ENCODE measurements around the gene LCK. TPM values are rescaled to one million over a fixed set of nuclear protein-coding genes. Genes with fewer than 3 reads are reported as not detected.
A peak's percentile ranks its signal among the peaks of the same experiment; 100 is the strongest.

Gene LCK
- total and polyA plus RNA-seq, 9 of the 15 experiments (the other 6 are each of a cell fraction or from before 2014, with no cell fraction given) = 0.04 to 0.47 (median 0.13) TPM; not detected in 6

- H3K36me3 ChIP-seq (ENCODE audit: control insufficient read depth, insufficient read depth, low read length) = no peaks in the 10 kb centered on the region
- H3K4me3 ChIP-seq = no peak overlapping the region
- FAIRE-seq = no peak
- H3K27ac ChIP-seq (ENCODE audit: extremely low read depth, low read depth, low read length) = no peak overlapping the region
- H3K79me2 ChIP-seq (ENCODE audit: control insufficient read depth, insufficient read depth, low read length) = no peaks in the 10 kb centered on the region
- peak in 3 of 4 experiments; percentile 51 to 60 (median 56) for DNase-seq (ENCODE audit: extremely low read depth in 1 of 4, low spot score in 3 of 4)
- in situ Hi-C loops (cut with MboI) (no loop called here), intact Hi-C loops (cut with micrococcal nuclease) (loop anchor here (5.0 kb wide), 1 partner anchor 43 kb away; the partner anchor contains the start of genes DCDC2B and IQCC)
- no peaks in the 10 kb centered on the region for H4K20me1 ChIP-seq (replicated peaks; ENCODE audit: control insufficient read depth, insufficient read depth, low read length)
- WGBS (ENCODE audit: insufficient coverage, low coverage, missing lambda C conversion rate) = 37% methylated on average over 9 of the region's 9 CpGs
- TF ChIP-seq ZNF121 (CRISPR knock-in tag; conservative IDR thresholded peaks at IDR 0.05) (no peak), CBFA2T3 (IDR thresholded peaks at IDR 0.05) (0 out of 2 replicates have a peak, but pooled peaks have one; percentile 23), NRF1 (conservative IDR thresholded peaks at IDR 0.05 in 1 of 2, IDR thresholded peaks at IDR 0.05 in 1 of 2) (no peak), CBFA2T2 (conservative IDR thresholded peaks at IDR 0.05) (0 out of 2 replicates have a peak, but pooled peaks have one; percentile 10), ELF4 (CRISPR knock-in tag; IDR thresholded peaks at IDR 0.05) (no peak), ZNF518B (CRISPR knock-in tag; IDR thresholded peaks at IDR 0.05) (no peak), PRPF4 (IDR thresholded peaks at IDR 0.05; ENCODE audit: insufficient read depth, low read depth, low read length, poor library complexity, severe bottlenecking) (no peak), NFIC (IDR thresholded peaks at IDR 0.05) (no peak), SMAD4 (CRISPR knock-in tag; conservative IDR thresholded peaks at IDR 0.05) (no peak), CREM (IDR thresholded peaks at IDR 0.05; ENCODE audit: low read depth) (peak; percentile 51; the same call in 1 of the 2 replicates), PCBP1 (IDR thresholded peaks at IDR 0.05; ENCODE audit: low read depth, low read length, poor library complexity, severe bottlenecking) (no peak), RBM34 (IDR thresholded peaks at IDR 0.05; ENCODE audit: borderline replicate concordance, insufficient read depth, low read length) (no peak)
- TF ChIP-seq, protein P1, sequence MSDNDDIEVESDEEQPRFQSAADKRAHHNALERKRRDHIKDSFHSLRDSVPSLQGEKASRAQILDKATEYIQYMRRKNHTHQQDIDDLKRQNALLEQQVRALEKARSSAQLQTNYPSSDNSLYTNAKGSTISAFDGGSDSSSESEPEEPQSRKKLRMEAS (CRISPR knock-in tag; IDR thresholded peaks at IDR 0.05) = 0 out of 2 replicates have a peak, but pooled peaks have one; percentile 38
- peak; percentile 8; the same call in 2 of the 3 replicates for ATAC-seq
- no peaks in the 10 kb centered on the region for H3K9me3 ChIP-seq (replicated peaks; ENCODE audit: control insufficient read depth, insufficient read depth, low read depth, low read length)
- no TSS peak for BruUV-seq (replicated peaks)
- ChIA-PET CTCF (ENCODE audit: low intra/inter-chr PET ratio) (no interaction called here), POLR2A (interaction anchor here (0.6 to 2.0 kb wide), 4 partner anchors 8 to 553 kb away, joined by 3 to 6 read pairs (median 4); no protein-coding TSS in a partner anchor)
- H3K27me3 ChIP-seq (ENCODE audit: control insufficient read depth in 2 of 2, insufficient read depth in 2 of 2, low read length in 2 of 2) = no peaks in the 10 kb centered on the region
- H3K4me1 ChIP-seq (replicated peaks in 1 of 2; ENCODE audit: control insufficient read depth in 2 of 2, insufficient read depth in 2 of 2, low read length in 2 of 2) = peaks cover 27 to 33% of the 10 kb centered on the region in 2 experiments; a peak in 4 of 5 replicates
- no peak overlapping the region for H3K4me2 ChIP-seq (ENCODE audit: insufficient read depth, low read length)
- H3K9ac ChIP-seq (ENCODE audit: insufficient read depth in 1 of 2, low read depth in 2 of 2, low read length in 2 of 2) = peak overlapping the region in 1 of 2 experiments; percentile 49; a peak in 2 of 4 replicates
- peak overlapping the region; percentile 65 for H2AFZ ChIP-seq (ENCODE audit: low read depth, low read length)
- H3K9me1 ChIP-seq (ENCODE audit: control insufficient read depth, insufficient read depth, low read length) = no peaks in the 10 kb centered on the region
These were observed 1.1 kb upstream of the LCK start for GRCh38 chr1:32249831-32250525.

Measured in K562 (cell line).